Cardiac muscle cell (in vitro differentiated cells and primary cell): ENCODE results near the gene SRGAP1. TPM values are rescaled to one million over a fixed set of nuclear protein-coding genes. Genes with fewer than 3 reads are reported as not detected.
"Not testable (repeated sequence)": the region's sequence is repeated elsewhere in the genome, so short reads cannot be mapped to it uniquely, and the experiment has no call there.

Source experiments
- DNase-seq, 2 donors: peaks; one replicate each; pipeline versions ENCODE4 v3.0.0 to v3.0.0-alpha.2; 2010 to 2017; ENCODE audit warnings: low read depth in 1 of 2, low spot score in 1 of 2
- H3K27ac ChIP-seq: fragments of 200-600 bp; sonication (generic); 2 replicates; pipeline ENCODE4 v1.5.1; 2016
- H3K27me3 ChIP-seq: fragments of 200-600 bp; sonication (generic); 2 replicates; pipeline ENCODE4 v1.6.0; 2016; ENCODE audit warnings: control low read depth
- H3K36me3 ChIP-seq: fragments of 200-600 bp; sonication (generic); 2 replicates; pipeline ENCODE4 v1.5.1; 2016; ENCODE audit warnings: control low read depth
- H3K4me1 ChIP-seq: fragments of 200-600 bp; sonication (generic); 2 replicates; pipeline ENCODE4 v1.8.1; 2017; ENCODE audit warnings: low read depth, mild to moderate bottlenecking, mixed run types
- H3K4me3 ChIP-seq: fragments of 200-600 bp; sonication (generic); 2 replicates; pipeline ENCODE4 v1.5.1; 2016; ENCODE audit warnings: mild to moderate bottlenecking
- H3K9me3 ChIP-seq: fragments of 200-600 bp; sonication (generic); 2 replicates; pipeline ENCODE4 v1.5.1; 2017; ENCODE audit warnings: low read depth, mild to moderate bottlenecking, control low read depth
- polyA plus RNA-seq: library from polyadenylated mRNA; unstranded; fragments of >200 nt; fragmentation: Nextera tagmentation; extraction: Ambion mirVana; gene quantifications from 2 replicates; pipeline ENCODE4 v1.2.1, GENCODE V29; 2016
- total RNA-seq: library from RNA; depleted of rRNA; stranded (reverse); fragments of >200 nt; gene quantifications from 2 replicates; pipeline ENCODE4 v1.2.3, GENCODE V29; 2016
- TF ChIP-seq, protein P1 (sequence below): IDR thresholded peaks from 2 replicates; pipeline ENCODE4 v1.5.1; 2012; ENCODE audit warnings: low read depth, mild to moderate bottlenecking, low read length

The SRGAP1 gene
- total and polyA plus RNA-seq, 2 experiments from 2014 or later, result 2.7 to 3.9 TPM

GRCh38 chr12:63838411-63838810 is 6.1 kb upstream of the SRGAP1 start:
- H3K27me3 ChIP-seq, result no peaks in the 10 kb centered on the region
- DNase-seq, result no peak
- H3K4me3 ChIP-seq, result no peak overlapping the region
- no peak overlapping the region for H3K27ac ChIP-seq
- TF ChIP-seq, protein P1, sequence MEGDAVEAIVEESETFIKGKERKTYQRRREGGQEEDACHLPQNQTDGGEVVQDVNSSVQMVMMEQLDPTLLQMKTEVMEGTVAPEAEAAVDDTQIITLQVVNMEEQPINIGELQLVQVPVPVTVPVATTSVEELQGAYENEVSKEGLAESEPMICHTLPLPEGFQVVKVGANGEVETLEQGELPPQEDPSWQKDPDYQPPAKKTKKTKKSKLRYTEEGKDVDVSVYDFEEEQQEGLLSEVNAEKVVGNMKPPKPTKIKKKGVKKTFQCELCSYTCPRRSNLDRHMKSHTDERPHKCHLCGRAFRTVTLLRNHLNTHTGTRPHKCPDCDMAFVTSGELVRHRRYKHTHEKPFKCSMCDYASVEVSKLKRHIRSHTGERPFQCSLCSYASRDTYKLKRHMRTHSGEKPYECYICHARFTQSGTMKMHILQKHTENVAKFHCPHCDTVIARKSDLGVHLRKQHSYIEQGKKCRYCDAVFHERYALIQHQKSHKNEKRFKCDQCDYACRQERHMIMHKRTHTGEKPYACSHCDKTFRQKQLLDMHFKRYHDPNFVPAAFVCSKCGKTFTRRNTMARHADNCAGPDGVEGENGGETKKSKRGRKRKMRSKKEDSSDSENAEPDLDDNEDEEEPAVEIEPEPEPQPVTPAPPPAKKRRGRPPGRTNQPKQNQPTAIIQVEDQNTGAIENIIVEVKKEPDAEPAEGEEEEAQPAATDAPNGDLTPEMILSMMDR, result no peak
- no peaks in the 10 kb centered on the region for H3K9me3 ChIP-seq
- no peaks in the 10 kb centered on the region for H3K4me1 ChIP-seq
- no peaks in the 10 kb centered on the region for H3K36me3 ChIP-seq

GRCh38 chr12:63841011-63841410 is 3.5 kb upstream of the SRGAP1 start:
- Histone ChIP-seq H3K36me3 (no peaks in the 10 kb centered on the region), H3K27me3 (no peaks in the 10 kb centered on the region), H3K4me1 (no peaks in the 10 kb centered on the region), H3K27ac (no peak overlapping the region), H3K9me3 (no peaks in the 10 kb centered on the region), H3K4me3 (no peak overlapping the region)
- TF ChIP-seq, protein P1, result no peak
- no peak for DNase-seq

- no peaks in the 10 kb centered on the region for H3K27me3 ChIP-seq
These were observed 2.9 kb upstream of the SRGAP1 start for GRCh38 chr12:63841571-63841970.

DNA sequence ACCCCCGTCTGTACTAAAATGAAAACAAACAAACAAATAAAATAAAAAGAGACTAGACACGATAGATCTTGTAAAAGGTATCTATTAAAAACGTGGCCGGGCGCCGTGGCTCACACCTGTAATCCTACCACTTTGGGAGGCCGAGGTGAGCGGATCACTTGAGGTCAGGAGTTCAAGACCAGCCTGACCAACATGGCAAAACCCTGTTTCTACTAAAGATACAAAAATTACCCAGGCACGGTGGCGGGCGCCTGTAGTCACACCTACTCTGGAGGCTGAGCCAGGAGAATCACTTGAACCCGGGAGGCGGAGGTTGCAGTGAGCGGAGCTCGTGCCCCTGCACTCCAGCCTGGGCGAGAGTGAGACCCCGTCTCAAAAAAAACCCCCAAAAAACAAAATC is 1.8 kb upstream of the SRGAP1 start:
- H3K4me1 ChIP-seq, H3K36me3 ChIP-seq, DNase-seq, H3K27ac ChIP-seq, H3K4me3 ChIP-seq, H3K27me3 ChIP-seq, H3K9me3 ChIP-seq: not testable (repeated sequence)

More at GRCh38 chr12:63841571-63841970, 2.9 kb upstream of the SRGAP1 start:
- Histone ChIP-seq H3K9me3 (no peaks in the 10 kb centered on the region), H3K4me3 (no peak overlapping the region), H3K4me1 (no peaks in the 10 kb centered on the region), H3K27ac (no peak overlapping the region), H3K36me3 (no peaks in the 10 kb centered on the region)
- DNase-seq, result no peak
- TF ChIP-seq, protein P1, result no peak

- no peak for DNase-seq
- no peak overlapping the region for H3K27ac ChIP-seq
- peak overlapping the region; percentile 85 for H3K4me3 ChIP-seq
- no peaks in the 10 kb centered on the region for H3K36me3 ChIP-seq
- TF ChIP-seq, protein P1, result no peak
- no peaks in the 10 kb centered on the region for H3K9me3 ChIP-seq
- no peaks in the 10 kb centered on the region for H3K27me3 ChIP-seq
- no peaks in the 10 kb centered on the region for H3K4me1 ChIP-seq
These were observed 1.2 kb upstream of the SRGAP1 start for GRCh38 chr12:63843254-63843720.

DNA sequence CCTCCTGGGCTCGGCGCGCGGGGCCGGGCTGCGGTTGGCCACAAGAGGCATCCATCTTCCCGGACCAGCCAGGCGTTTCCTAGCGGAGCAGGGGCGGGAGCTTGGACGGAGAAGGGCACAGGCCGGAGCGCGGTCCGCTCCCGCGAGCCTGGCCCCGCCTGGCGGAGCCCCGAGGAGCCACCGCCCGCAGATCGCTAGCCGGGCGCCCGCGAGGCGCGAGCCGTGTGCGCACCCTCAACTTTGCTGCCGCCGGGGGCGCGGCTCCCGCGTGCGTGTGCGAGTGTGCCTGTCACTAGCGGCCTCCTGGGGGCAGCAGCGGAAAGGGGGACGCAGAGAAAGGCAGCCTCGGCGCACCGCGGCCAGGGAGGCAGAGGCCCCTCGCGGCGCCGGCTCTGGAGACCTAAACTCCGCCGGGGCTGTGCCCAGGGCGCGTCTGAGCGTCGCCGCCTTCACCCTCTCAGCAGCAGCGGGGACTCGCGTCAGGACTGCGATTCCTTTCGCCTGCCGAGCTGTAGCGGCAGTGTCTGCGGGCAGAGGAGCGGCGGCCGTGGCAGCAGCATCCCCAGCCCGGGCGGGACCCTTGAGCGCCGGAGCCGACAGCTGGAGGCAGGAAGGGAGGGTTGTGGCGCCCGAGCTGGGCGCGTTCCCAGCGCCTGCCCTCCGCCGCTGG is 644 bp upstream of the SRGAP1 start:
- Histone ChIP-seq H3K9me3 (no peaks in the 10 kb centered on the region), H3K27ac (peak overlapping the region; percentile 44), H3K36me3 (no peaks in the 10 kb centered on the region), H3K4me3 (peak overlapping the region; percentile 85), H3K4me1 (no peaks in the 10 kb centered on the region), H3K27me3 (no peaks in the 10 kb centered on the region)
- DNase-seq, result peak; percentile 96 to 99
- TF ChIP-seq, protein P1, result peak; percentile 84
